Mucosa of descending colon (tissue), 3 donors: ENCODE results near the gene FRMD4A. TPM values are rescaled to one million over a fixed set of nuclear protein-coding genes. Genes with fewer than 3 reads are reported as not detected.

Source experiments
- ATAC-seq: fragments of 200-7000 bp; cut with Tn5 transposase; one replicate; pipeline ENCODE4 v1.9.1; 2020; ENCODE audit warnings: mild to moderate bottlenecking, moderate library complexity
- DNase-seq, 3 donors: peaks; one replicate each; pipeline ENCODE4 v3.0.0-alpha.2; 2020
- H3K36me3 ChIP-seq: fragments of 200-600 bp; one replicate; pipeline ENCODE4 v1.8.0; 2021; ENCODE audit warnings: low read depth, mild to moderate bottlenecking
- H3K4me1 ChIP-seq: fragments of 200-600 bp; one replicate; pipeline ENCODE4 v1.8.0; 2021; ENCODE audit warnings: low read depth, mild to moderate bottlenecking
- H3K4me3 ChIP-seq: fragments of 200-600 bp; one replicate; pipeline ENCODE4 v1.8.0; 2021; ENCODE audit warnings: mild to moderate bottlenecking
- H3K9me3 ChIP-seq: fragments of 200-600 bp; one replicate; pipeline ENCODE4 v1.8.0; 2021; ENCODE audit warnings: mild to moderate bottlenecking
- intact Hi-C, 2 donors: fragments of 100-400 bp; cut with DNase I in 1 of 2; cut with micrococcal nuclease in 1 of 2; formaldehyde crosslinking; loops; one replicate each; pipeline versions ENCODE4 v1.11.0 to v1.11.1; 2022; cut with DNase I, micrococcal nuclease
- total RNA-seq, 3 donors: library from RNA; stranded (reverse); fragmentation: NEBNext Ultra II Directional in 2 of 3; extraction: Animal tissue kit (Norgen Biotek cat#: 25700) in 2 of 3; gene quantifications; one replicate each; pipeline versions ENCODE4 v1.2.1 to v1.2.4, GENCODE V29; 2021 to 2023
- TF ChIP-seq, protein P1 (sequence below): fragments of 200-600 bp; IDR thresholded peaks from one replicate; pipeline ENCODE4 v1.8.0; 2022; ENCODE audit warnings: antibody characterized with exemption, mild to moderate bottlenecking
- donor health status: DM: no; HTN: no; CAD: no; lungs with moderate emphysema.
- donor health status: DM: no; HTN: no; CAD: no.
- donor health status: DM: no; HTN: yes; CAD: no.

FRMD4A gene
- total RNA-seq, 3 donors from 2014 or later, result 9.8 to 40.6 (median 17.2) TPM

- no peak overlapping the region for H3K4me3 ChIP-seq
- intact Hi-C loops, result no loop called here
- H3K36me3 ChIP-seq, result no peaks in the 10 kb centered on the region
- ATAC-seq (no peak), DNase-seq (no peak)
- H3K9me3 ChIP-seq, result no peaks in the 10 kb centered on the region
- TF ChIP-seq, protein P1, sequence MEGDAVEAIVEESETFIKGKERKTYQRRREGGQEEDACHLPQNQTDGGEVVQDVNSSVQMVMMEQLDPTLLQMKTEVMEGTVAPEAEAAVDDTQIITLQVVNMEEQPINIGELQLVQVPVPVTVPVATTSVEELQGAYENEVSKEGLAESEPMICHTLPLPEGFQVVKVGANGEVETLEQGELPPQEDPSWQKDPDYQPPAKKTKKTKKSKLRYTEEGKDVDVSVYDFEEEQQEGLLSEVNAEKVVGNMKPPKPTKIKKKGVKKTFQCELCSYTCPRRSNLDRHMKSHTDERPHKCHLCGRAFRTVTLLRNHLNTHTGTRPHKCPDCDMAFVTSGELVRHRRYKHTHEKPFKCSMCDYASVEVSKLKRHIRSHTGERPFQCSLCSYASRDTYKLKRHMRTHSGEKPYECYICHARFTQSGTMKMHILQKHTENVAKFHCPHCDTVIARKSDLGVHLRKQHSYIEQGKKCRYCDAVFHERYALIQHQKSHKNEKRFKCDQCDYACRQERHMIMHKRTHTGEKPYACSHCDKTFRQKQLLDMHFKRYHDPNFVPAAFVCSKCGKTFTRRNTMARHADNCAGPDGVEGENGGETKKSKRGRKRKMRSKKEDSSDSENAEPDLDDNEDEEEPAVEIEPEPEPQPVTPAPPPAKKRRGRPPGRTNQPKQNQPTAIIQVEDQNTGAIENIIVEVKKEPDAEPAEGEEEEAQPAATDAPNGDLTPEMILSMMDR, result no peak
- no peaks in the 10 kb centered on the region for H3K4me1 ChIP-seq
These were observed 472.0 kb downstream of the FRMD4A start for GRCh38 chr10:13858709-13859108.

DNA sequence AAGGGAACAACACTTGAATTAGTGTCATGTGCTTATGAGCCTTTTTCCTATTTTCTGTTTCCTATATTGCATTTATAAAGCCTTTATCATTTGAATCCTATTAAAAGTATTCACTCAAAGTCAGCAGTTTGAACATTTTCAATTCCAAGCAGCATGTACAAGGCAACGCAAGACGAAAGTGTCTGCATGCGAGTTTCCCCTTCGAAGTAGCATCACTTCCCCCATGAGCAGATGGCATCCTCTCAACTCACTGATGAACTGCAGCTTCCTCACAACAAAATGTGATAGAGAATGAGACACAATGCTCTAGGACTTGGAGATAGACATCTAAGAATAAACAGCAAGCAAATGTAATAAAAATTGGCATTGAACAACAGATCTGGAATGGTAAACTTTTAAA is 473.3 kb downstream of the FRMD4A start:
- H3K4me1 ChIP-seq, result no peaks in the 10 kb centered on the region
- TF ChIP-seq, protein P1, result no peak
- intact Hi-C loops, result no loop called here
- no peak overlapping the region for H3K4me3 ChIP-seq
- H3K9me3 ChIP-seq, result no peaks in the 10 kb centered on the region
- DNase-seq (no peak), ATAC-seq (no peak)
- no peaks in the 10 kb centered on the region for H3K36me3 ChIP-seq

DNA sequence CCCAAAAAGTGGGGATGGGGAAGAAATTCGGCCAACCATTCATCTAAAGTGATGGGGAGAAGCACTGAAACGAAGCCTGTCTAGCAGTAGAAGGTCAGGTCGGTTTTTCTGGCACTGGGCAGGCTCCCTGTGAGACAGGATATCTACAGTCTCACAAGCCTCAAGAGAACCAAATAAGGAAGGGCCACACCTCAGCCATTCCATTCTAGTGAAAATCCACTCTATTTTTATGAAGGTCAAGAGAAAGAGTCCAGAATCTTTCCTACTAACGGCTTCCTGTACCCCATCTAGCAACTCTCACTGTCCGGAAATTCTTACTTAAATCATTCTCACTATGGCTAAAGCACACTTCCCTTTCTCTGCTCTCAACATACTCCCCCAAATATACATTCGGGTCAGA is 476.9 kb downstream of the FRMD4A start:
- ATAC-seq, result no peak
- intact Hi-C loops, result no loop called here

GRCh38 chr10:13852872-13853271 is 477.9 kb downstream of the FRMD4A start:
- intact Hi-C loops, result no loop called here
- no peak for ATAC-seq

More for the DNA sequence above, 476.9 kb downstream of the FRMD4A start:
- TF ChIP-seq, protein P1, result no peak
- no peak overlapping the region for H3K4me3 ChIP-seq
- H3K9me3 ChIP-seq, result no peaks in the 10 kb centered on the region
- no peak for DNase-seq
- no peaks in the 10 kb centered on the region for H3K36me3 ChIP-seq
- H3K4me1 ChIP-seq, result no peaks in the 10 kb centered on the region

GRCh38 chr10:13851906-13852305 is 478.8 kb downstream of the FRMD4A start:
- Histone ChIP-seq H3K9me3 (no peaks in the 10 kb centered on the region), H3K4me3 (no peak overlapping the region), H3K36me3 (no peaks in the 10 kb centered on the region), H3K4me1 (no peaks in the 10 kb centered on the region)
- intact Hi-C loops, result no loop called here
- ATAC-seq (no peak), DNase-seq (no peak)
- TF ChIP-seq, protein P1, result no peak

More at GRCh38 chr10:13852872-13853271, 477.9 kb downstream of the FRMD4A start:
- H3K4me1 ChIP-seq, result no peaks in the 10 kb centered on the region
- no peaks in the 10 kb centered on the region for H3K9me3 ChIP-seq
- DNase-seq, result no peak
- H3K4me3 ChIP-seq, result no peak overlapping the region
- TF ChIP-seq, protein P1, result no peak
- H3K36me3 ChIP-seq, result no peaks in the 10 kb centered on the region
